Activated CD4-positive, alpha-beta T cell treated with anti-CD3 and anti-CD28 coated beads for 36 hours (primary cell): ENCODE measurements around the gene TSPEAR. TPM values are rescaled to one million over a fixed set of nuclear protein-coding genes. Genes with fewer than 3 reads are reported as not detected.

Experiments
- ATAC-seq: fragments of 200-7000 bp; cut with Tn5 transposase; one replicate; pipeline ENCODE4 v1.10.0; 2021; ENCODE audit warnings: mild to moderate bottlenecking, moderate library complexity
- CTCF ChIA-PET: fragments of 350-600 bp; sonication (Branson Sonifier 250); formaldehyde crosslinking; loops from one replicate; lab custom pipeline; 2021; ENCODE audit warnings: antibody characterized with exemption; lab: Charles Lee
- POLR2A ChIA-PET: fragments of 350-600 bp; sonication (Branson Sonifier 250); formaldehyde crosslinking; loops from one replicate; lab custom pipeline; 2021; ENCODE audit warnings: antibody characterized with exemption, inconsistent platforms; lab: Charles Lee
- DNase-seq: peaks from one replicate; pipeline ENCODE4 v3.0.0-alpha.2; 2020
- H3K27ac Mint-ChIP-seq: one replicate; pipeline ENCODE4 v1.8.0; 2021; ENCODE audit warnings: mixed read lengths
- H3K27me3 Mint-ChIP-seq: one replicate; pipeline ENCODE4 v1.8.0; 2021; ENCODE audit warnings: mixed read lengths
- H3K36me3 Mint-ChIP-seq: one replicate; pipeline ENCODE4 v1.8.0; 2021; ENCODE audit warnings: low read depth, mixed read lengths
- H3K4me1 Mint-ChIP-seq: one replicate; pipeline ENCODE4 v1.8.0; 2021; ENCODE audit warnings: mixed read lengths
- H3K4me3 Mint-ChIP-seq: one replicate; pipeline ENCODE4 v1.8.0; 2021; ENCODE audit warnings: mild to moderate bottlenecking, moderate library complexity, mixed read lengths
- H3K9me3 Mint-ChIP-seq: one replicate; pipeline ENCODE4 v1.8.0; 2021; ENCODE audit warnings: low read depth, mixed read lengths
- intact Hi-C, 2 experiments: fragments of 100-400 bp; cut with DNase I in 1 of 2; cut with micrococcal nuclease in 1 of 2; formaldehyde crosslinking; loops; one replicate each; pipeline versions ENCODE4 v1.14.2 to v1.15.1; 2022 to 2024; cut with DNase I, micrococcal nuclease
- total RNA-seq, 2 experiments: library from RNA; stranded (reverse); gene quantifications; one replicate each; pipeline ENCODE4 v1.2.3, GENCODE V29; 2021

The TSPEAR gene
- total RNA-seq, 2 experiments from 2014 or later, result not detected

DNA sequence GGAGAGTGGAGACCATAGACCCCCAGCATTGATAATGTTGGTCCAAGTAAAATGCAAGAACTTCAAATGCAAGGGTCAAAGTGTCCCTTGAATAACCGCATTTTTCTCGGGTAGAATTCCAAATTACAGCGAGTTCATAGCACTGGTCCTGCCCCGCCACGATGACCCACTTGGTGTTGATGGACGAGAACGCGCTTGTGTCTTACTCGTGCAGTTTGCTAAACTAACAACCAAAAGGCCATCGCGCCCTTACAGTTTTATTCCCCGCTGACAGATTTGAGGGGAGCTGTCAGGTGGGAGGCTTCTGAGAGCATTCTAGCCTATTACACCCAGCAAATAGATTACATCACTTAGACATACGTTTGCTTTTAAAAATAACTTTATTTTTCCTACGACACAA is 17.3 kb upstream of the TSPEAR start:
- DNase-seq (no peak), ATAC-seq (no peak)
- no peak overlapping the region for H3K4me3 Mint-ChIP-seq
- ChIA-PET CTCF (no interaction called here), POLR2A (no interaction called here)
- H3K27ac Mint-ChIP-seq, result no peak overlapping the region
- H3K9me3 Mint-ChIP-seq, result no peaks in the 10 kb centered on the region
- H3K4me1 Mint-ChIP-seq, result peaks cover 3% of the 10 kb centered on the region
- H3K36me3 Mint-ChIP-seq, result no peaks in the 10 kb centered on the region
- peaks cover 17% of the 10 kb centered on the region for H3K27me3 Mint-ChIP-seq
- intact Hi-C loops, result no loop called here

GRCh38 chr21:44727757-44728156 is 16.4 kb upstream of the TSPEAR start:
- ChIA-PET POLR2A (no interaction called here), CTCF (no interaction called here)
- intact Hi-C loops, result no loop called here
- DNase-seq (no peak), ATAC-seq (no peak)
- peaks cover 8% of the 10 kb centered on the region for H3K4me1 Mint-ChIP-seq
- H3K36me3 Mint-ChIP-seq, result no peaks in the 10 kb centered on the region
- H3K27ac Mint-ChIP-seq, result no peak overlapping the region
- no peaks in the 10 kb centered on the region for H3K9me3 Mint-ChIP-seq
- H3K27me3 Mint-ChIP-seq, result peaks cover 22% of the 10 kb centered on the region
- no peak overlapping the region for H3K4me3 Mint-ChIP-seq

DNA sequence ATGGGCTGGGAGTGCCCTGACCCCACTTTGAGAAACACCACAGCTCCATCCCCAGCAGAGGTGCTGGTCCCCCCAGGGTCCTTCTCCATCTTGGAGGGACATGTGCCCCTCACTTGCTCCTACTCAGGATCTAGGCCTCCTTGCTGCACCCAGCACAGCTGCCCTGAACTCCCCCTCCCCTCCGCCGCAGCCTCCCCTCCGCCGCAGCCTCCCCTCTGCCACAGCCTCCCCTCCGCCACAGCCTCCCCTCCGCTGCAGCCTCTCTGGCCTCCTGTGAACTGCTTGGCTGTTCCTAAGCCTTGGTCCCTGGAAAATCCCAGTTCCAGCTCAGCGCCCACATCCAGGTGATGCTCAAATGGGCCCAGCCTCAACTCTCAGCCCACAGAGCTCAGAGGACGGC is 15.9 kb upstream of the TSPEAR start:
- ChIA-PET POLR2A (no interaction called here), CTCF (no interaction called here)
- Mint-ChIP-seq H3K9me3 (no peaks in the 10 kb centered on the region), H3K36me3 (no peaks in the 10 kb centered on the region), H3K27me3 (peaks cover 26% of the 10 kb centered on the region), H3K27ac (no peak overlapping the region), H3K4me3 (no peak overlapping the region), H3K4me1 (peaks cover 8% of the 10 kb centered on the region)
- DNase-seq (no peak), ATAC-seq (no peak)
- intact Hi-C loops, result no loop called here

DNA sequence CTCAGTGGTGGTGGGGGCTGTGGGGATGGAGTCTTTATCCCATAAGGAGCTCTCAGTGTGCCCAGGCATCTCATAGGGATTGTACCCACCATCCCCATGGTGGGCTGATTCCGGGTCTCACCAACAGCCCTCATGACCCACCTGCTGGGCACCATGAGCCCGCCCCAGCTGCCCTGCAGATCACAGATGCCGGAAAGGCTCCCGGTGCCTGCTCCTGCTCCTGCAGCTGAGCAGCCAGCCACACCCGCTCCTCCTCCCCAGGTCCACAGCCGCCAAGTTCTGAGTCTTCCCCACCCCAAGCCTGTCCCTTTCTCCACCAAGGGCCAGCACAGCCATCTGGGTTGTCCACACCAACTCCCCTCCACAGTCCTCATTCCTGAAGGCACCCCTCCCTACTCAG is 15.5 kb upstream of the TSPEAR start:
- DNase-seq (no peak), ATAC-seq (no peak)
- H3K36me3 Mint-ChIP-seq, result no peaks in the 10 kb centered on the region
- H3K27me3 Mint-ChIP-seq, result peaks cover 26% of the 10 kb centered on the region
- peaks cover 8% of the 10 kb centered on the region for H3K4me1 Mint-ChIP-seq
- H3K4me3 Mint-ChIP-seq, result no peak overlapping the region
- no peaks in the 10 kb centered on the region for H3K9me3 Mint-ChIP-seq
- H3K27ac Mint-ChIP-seq, result no peak overlapping the region
- intact Hi-C loops, result no loop called here
- CTCF ChIA-PET, result interaction anchor here (0.8 kb wide), 1 partner anchor 34 kb away, joined by 3 read pairs; no protein-coding TSS in a partner anchor
- POLR2A ChIA-PET, result no interaction called here

DNA sequence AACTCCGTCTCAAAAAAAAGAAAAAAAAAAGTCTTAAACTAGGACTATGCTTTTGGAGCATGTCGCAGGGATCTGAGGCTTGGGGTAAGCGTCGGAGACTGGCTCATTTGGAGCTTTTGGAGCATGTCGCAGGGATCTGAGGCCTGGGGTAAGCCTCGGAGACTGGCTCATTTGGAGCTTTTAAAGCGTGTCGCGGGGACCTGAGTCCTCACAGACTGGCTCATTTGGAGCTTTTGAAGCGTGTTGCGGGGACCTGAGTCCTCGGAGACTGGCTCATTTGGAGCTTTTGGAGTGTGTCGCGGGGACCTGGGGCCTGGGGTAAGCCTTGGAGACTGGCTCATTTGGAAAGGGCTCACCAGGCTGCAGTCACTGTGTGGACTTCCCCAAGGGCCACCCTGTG is 13.6 kb upstream of the TSPEAR start:
- no peaks in the 10 kb centered on the region for H3K36me3 Mint-ChIP-seq
- H3K27ac Mint-ChIP-seq, result no peak overlapping the region
- peaks cover 31% of the 10 kb centered on the region for H3K27me3 Mint-ChIP-seq
- H3K4me1 Mint-ChIP-seq, result peaks cover 8% of the 10 kb centered on the region
- CTCF ChIA-PET, result no interaction called here
- intact Hi-C loops, result no loop called here
- no peaks in the 10 kb centered on the region for H3K9me3 Mint-ChIP-seq
- ATAC-seq (no peak), DNase-seq (no peak)
- no peak overlapping the region for H3K4me3 Mint-ChIP-seq
- POLR2A ChIA-PET, result no interaction called here

DNA sequence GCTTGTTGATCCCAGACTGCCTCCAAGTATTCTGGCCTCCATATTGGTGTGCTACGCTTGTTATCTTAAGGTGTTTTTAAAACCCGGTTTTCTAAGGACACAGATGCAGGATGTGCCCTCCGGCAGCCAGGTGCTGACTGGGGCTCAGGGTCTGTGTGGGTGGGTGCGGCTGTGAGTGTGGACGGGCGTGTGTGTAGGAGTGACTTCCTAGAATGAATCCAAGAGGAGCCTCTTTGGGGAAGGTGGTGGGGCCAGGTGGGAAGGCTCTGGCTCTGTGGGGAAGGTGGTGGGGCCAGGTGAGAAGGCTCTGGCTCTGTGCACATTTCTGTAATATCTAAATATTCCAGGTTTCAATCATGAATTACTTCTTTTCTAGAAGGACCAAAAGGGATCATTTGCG is 12.8 kb upstream of the TSPEAR start:
- ChIA-PET CTCF (no interaction called here), POLR2A (no interaction called here)
- no peak overlapping the region for H3K27ac Mint-ChIP-seq
- H3K36me3 Mint-ChIP-seq, result no peaks in the 10 kb centered on the region
- no peaks in the 10 kb centered on the region for H3K9me3 Mint-ChIP-seq
- ATAC-seq, result no peak
- no peak overlapping the region for H3K4me3 Mint-ChIP-seq
- intact Hi-C loops, result no loop called here
- DNase-seq, result no peak
- peaks cover 8% of the 10 kb centered on the region for H3K4me1 Mint-ChIP-seq
- H3K27me3 Mint-ChIP-seq, result peaks cover 35% of the 10 kb centered on the region

DNA sequence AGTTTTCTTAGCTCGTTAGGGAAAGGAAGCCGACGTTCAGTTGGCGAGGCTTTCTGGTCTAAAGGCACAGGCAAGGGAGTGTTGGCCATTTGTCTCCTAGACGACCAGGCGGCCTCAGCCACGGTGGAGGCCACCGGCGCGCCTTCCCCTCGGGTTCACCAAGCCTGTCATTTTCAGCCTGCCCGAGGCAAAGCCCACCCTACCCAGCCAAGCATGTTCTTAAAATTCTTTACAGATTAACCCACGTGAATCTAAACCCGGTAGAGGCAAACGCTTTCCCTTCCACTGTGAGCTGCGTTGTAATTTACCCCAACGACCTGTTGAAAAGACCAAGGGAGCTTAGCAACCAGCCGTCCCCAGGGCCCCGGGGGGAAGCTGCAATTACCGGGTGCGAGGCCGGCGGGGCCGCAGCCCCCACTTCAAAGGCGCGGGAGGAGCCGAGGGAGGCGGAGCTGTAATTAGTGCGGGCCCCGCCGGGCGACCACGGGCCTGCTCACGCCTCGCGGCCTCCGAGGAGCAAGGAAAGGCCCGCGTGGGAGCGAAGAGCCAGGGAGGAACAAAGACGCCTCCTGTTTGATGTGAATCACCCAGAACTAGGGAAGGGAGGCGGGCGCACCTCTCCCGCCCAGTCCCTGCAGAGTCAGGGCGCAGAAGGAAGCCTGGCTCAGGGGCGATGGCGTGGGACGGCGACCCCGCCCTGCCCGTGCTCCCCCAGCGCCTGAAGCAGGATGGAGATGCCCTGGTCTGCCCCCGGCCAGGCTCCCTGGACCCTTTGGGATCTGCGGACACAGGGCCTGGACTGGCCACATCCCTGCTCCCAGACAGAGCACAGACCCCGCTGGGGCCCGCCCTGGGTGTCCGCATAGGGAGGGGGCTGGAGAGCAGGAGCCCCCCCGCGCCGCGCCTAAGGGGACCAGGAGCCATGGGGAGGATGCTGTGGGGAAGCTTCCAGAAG is 12.1 kb upstream of the TSPEAR start:
- POLR2A ChIA-PET, result no interaction called here

DNA sequence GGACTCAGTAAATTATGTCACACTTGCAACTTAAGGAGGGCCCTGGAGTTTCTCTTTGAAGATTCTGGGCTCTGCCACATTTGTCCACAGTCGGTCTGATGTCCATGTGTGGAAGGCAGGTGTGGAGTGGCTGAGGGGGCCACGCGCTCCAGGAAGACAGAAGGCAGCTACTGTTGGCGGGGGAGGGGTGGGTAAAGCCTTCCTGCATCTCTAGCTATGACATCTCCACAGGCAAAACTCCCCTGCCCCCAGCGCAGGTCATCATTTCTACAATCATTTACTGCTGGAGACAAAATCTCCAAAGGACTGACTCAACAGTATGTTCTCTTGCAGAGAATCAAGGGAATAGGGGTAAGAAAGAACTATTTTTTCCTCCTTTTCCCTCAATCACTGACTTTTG is 11.4 kb upstream of the TSPEAR start:
- H3K9me3 Mint-ChIP-seq, result no peaks in the 10 kb centered on the region
- H3K27ac Mint-ChIP-seq, result no peak overlapping the region
- ATAC-seq (no peak), DNase-seq (no peak)
- intact Hi-C loops, result no loop called here
- H3K4me1 Mint-ChIP-seq, result peaks cover 8% of the 10 kb centered on the region
- POLR2A ChIA-PET, result no interaction called here
- H3K27me3 Mint-ChIP-seq, result peaks cover 39% of the 10 kb centered on the region
- CTCF ChIA-PET, result no interaction called here
- no peaks in the 10 kb centered on the region for H3K36me3 Mint-ChIP-seq
- no peak overlapping the region for H3K4me3 Mint-ChIP-seq

More for the DNA sequence above, 12.1 kb upstream of the TSPEAR start:
- no peaks in the 10 kb centered on the region for H3K36me3 Mint-ChIP-seq
- intact Hi-C loops, result no loop called here
- DNase-seq (peak; percentile 27), ATAC-seq (peak; percentile 33)
- no peaks in the 10 kb centered on the region for H3K9me3 Mint-ChIP-seq
- CTCF ChIA-PET, result interaction anchor here (0.5 kb wide), 1 partner anchor 122 kb away, joined by 3 read pairs; no protein-coding TSS in a partner anchor
- peaks cover 8% of the 10 kb centered on the region for H3K4me1 Mint-ChIP-seq
- peaks cover 39% of the 10 kb centered on the region for H3K27me3 Mint-ChIP-seq
- H3K4me3 Mint-ChIP-seq, result no peak overlapping the region
- no peak overlapping the region for H3K27ac Mint-ChIP-seq

GRCh38 chr21:44720170-44720569 is 8.8 kb upstream of the TSPEAR start:
- ATAC-seq, result no peak
- intact Hi-C loops, result no loop called here
- CTCF ChIA-PET, result interaction anchor here (1.8 kb wide), 1 partner anchor 73 kb away, joined by 5 read pairs; no protein-coding TSS in a partner anchor

DNA sequence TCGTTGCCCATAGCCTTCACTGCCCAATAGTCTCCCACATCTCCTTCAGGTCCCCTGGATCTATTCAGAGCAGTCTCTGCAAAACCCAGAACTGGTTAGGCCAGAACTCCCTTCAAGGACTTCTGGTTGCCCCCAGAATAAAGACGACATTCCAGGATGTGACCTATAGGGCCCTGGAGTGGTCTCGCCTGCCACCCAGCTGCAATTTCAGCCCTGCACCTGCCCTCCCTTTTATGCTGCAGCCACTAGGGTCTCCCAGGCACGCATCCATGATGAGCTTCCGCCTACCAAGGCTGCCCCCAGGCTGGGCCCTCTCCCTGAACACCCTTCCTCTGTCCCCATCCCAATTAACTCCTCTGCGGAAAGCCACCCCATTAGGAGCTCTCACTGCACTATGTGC is 7.2 kb upstream of the TSPEAR start:
- DNase-seq (no peak), ATAC-seq (no peak)
- ChIA-PET POLR2A (interaction anchor here (0.6 kb wide), 1 partner anchor 44 kb away, joined by 4 read pairs; no protein-coding TSS in a partner anchor), CTCF (no interaction called here)
- Mint-ChIP-seq H3K27me3 (peaks cover 36% of the 10 kb centered on the region), H3K27ac (no peak overlapping the region), H3K9me3 (no peaks in the 10 kb centered on the region), H3K4me1 (peaks cover 10% of the 10 kb centered on the region), H3K36me3 (no peaks in the 10 kb centered on the region), H3K4me3 (no peak overlapping the region)
- intact Hi-C loops, result loop anchor here in 1 of 2 experiments (2.0 kb wide), 1 partner anchor 64 kb away; no protein-coding TSS in a partner anchor

More at GRCh38 chr21:44720170-44720569, 8.8 kb upstream of the TSPEAR start:
- Mint-ChIP-seq H3K4me3 (no peak overlapping the region), H3K27ac (no peak overlapping the region), H3K4me1 (peaks cover 10% of the 10 kb centered on the region), H3K27me3 (peaks cover 32% of the 10 kb centered on the region), H3K9me3 (no peaks in the 10 kb centered on the region), H3K36me3 (no peaks in the 10 kb centered on the region)
- POLR2A ChIA-PET, result interaction anchor here (0.6 kb wide), 1 partner anchor 856 kb away, joined by 3 read pairs; no protein-coding TSS in a partner anchor
- DNase-seq, result no peak

DNA sequence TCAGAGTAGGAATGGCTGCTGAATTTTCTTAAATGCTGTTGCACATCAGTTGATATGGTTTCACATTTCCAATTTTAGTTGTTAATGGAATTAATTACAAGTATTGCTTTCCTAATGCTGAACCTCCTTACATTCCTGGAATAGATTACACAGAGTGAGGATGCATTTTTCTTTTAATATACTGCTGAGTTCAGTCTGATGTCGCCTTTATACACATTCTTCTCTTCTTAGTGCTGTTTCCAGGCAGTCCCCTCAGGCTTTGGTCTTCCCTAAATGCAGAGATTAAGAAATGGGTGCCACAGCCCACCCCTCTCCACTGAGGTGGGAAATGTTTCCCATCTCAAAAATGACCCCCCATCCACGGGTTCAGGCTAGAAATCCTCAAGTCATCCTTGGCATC is 6.7 kb upstream of the TSPEAR start:
- peaks cover 38% of the 10 kb centered on the region for H3K27me3 Mint-ChIP-seq
- POLR2A ChIA-PET, result no interaction called here
- no peaks in the 10 kb centered on the region for H3K9me3 Mint-ChIP-seq

GRCh38 chr21:44716984-44717383 is 5.6 kb upstream of the TSPEAR start:
- peaks cover 5% of the 10 kb centered on the region for H3K4me1 Mint-ChIP-seq
- CTCF ChIA-PET, result no interaction called here
- no peak overlapping the region for H3K27ac Mint-ChIP-seq
- H3K4me3 Mint-ChIP-seq, result no peak overlapping the region
- no peak for ATAC-seq
- POLR2A ChIA-PET, result no interaction called here
- intact Hi-C loops, result no loop called here
- H3K9me3 Mint-ChIP-seq, result no peaks in the 10 kb centered on the region
- peaks cover 39% of the 10 kb centered on the region for H3K27me3 Mint-ChIP-seq
- DNase-seq, result no peak
- H3K36me3 Mint-ChIP-seq, result no peaks in the 10 kb centered on the region

More for the DNA sequence above, 6.7 kb upstream of the TSPEAR start:
- H3K27ac Mint-ChIP-seq, result no peak overlapping the region
- no peak overlapping the region for H3K4me3 Mint-ChIP-seq
- ATAC-seq (no peak), DNase-seq (no peak)
- intact Hi-C loops, result loop anchor here in 1 of 2 experiments (2.0 kb wide), 1 partner anchor 65 kb away; no protein-coding TSS in a partner anchor
- H3K36me3 Mint-ChIP-seq, result no peaks in the 10 kb centered on the region
- CTCF ChIA-PET, result no interaction called here
- H3K4me1 Mint-ChIP-seq, result peaks cover 7% of the 10 kb centered on the region
